A549 (cell line): ENCODE measurements around the gene TIGD2. TPM values are rescaled to one million over a fixed set of nuclear protein-coding genes. Genes with fewer than 3 reads are reported as not detected.
A peak's percentile ranks its signal among the peaks of the same experiment; 100 is the strongest.

ENCODE experiments used
- ATAC-seq, 2 experiments: fragments of 200-7000 bp in 1 of 2; fragments of >200 bp in 1 of 2; cut with Nextera tagmentation in 1 of 2; cut with Tn5 transposase in 1 of 2; 3 replicates each; pipeline versions ENCODE4 v1.8.0 to v1.9.1; 2018 to 2020; ENCODE audit warnings: mild to moderate bottlenecking in 1 of 2, moderate library complexity in 1 of 2
- CTCF ChIA-PET: fragments of 300-600 bp; sonication (Branson Sonifier 250); formaldehyde crosslinking; extraction: SDS; loops from one replicate; lab custom pipeline; 2021; ENCODE audit warnings: antibody characterized with exemption, inconsistent platforms; lab: Yijun Ruan, JAX
- POLR2A ChIA-PET: fragments of 350-600 bp; formaldehyde crosslinking; extraction: SDS; loops from one replicate; lab custom pipeline; 2021; ENCODE audit warnings: antibody characterized with exemption, inconsistent platforms; lab: Yijun Ruan, JAX
- DNase-seq, 2 experiments: peaks; one replicate each; pipeline versions ENCODE4 v3.0.0 to v3.0.0-alpha.2; 2011 to 2016; ENCODE audit warnings: low read depth in 1 of 2, low spot score in 1 of 2
- FAIRE-seq: peaks from 2 replicates; lab custom pipeline; 2011; peaks lifted over from hg19 to GRCh38; lab: Jason Lieb, UNC
- H3K27ac ChIP-seq, 2 experiments: fragments of >200 bp; sonication (Bioruptor Twin); formaldehyde crosslinking; 3 replicates each; pipeline ENCODE4 v1.5.1; 2016 to 2017
- H3K4me1 ChIP-seq: fragments of >200 bp; sonication (Bioruptor Twin); formaldehyde crosslinking; 3 replicates; pipeline ENCODE4 v1.6.1; 2016
- H3K4me2 ChIP-seq: fragments of >200 bp; sonication (Bioruptor Twin); formaldehyde crosslinking; 3 replicates; pipeline ENCODE4 v1.6.1; 2016
- H3K4me3 ChIP-seq: fragments of >200 bp; sonication (Bioruptor Twin); formaldehyde crosslinking; 3 replicates; pipeline ENCODE4 v1.5.1; 2016
- H3K9me3 ChIP-seq: fragments of >200 bp; sonication (Bioruptor Twin); formaldehyde crosslinking; 3 replicates; pipeline ENCODE4 v1.6.1; 2016
- FOXS1 ChIP-seq: fragments of 250-450 bp; sonication (Bioruptor Pico); IDR thresholded peaks from 2 replicates; pipeline ENCODE4 v1.5.0; 2020; ENCODE audit warnings: mild to moderate bottlenecking, moderate library complexity
- GATA3 ChIP-seq: IDR thresholded peaks from 2 replicates; pipeline ENCODE4 v1.6.1; 2012; ENCODE audit warnings: borderline replicate concordance
- HOXA7 ChIP-seq: fragments of 250-450 bp; sonication (Bioruptor Pico); IDR thresholded peaks from 2 replicates; pipeline ENCODE4 v1.5.0; 2020; ENCODE audit warnings: mild to moderate bottlenecking, moderate library complexity
- HOXB13 ChIP-seq: fragments of 250-450 bp; sonication (Bioruptor Pico); IDR thresholded peaks from 2 replicates; pipeline ENCODE4 v1.5.0; 2020; ENCODE audit warnings: low read depth, mild to moderate bottlenecking, moderate library complexity
- JUN ChIP-seq, 2 experiments: fragments of >200 bp; sonication (Bioruptor Twin); formaldehyde crosslinking; IDR thresholded peaks; 2 replicates in 1 of 2; 3 replicates in 1 of 2; pipeline ENCODE4 v1.6.1; 2016 to 2017
- KDM1A ChIP-seq: fragments of 200-600 bp; sonication (generic); IDR thresholded peaks from 2 replicates; pipeline ENCODE4 v1.6.1; 2016; ENCODE audit warnings: low read depth, mild to moderate bottlenecking
- MYC ChIP-seq: IDR thresholded peaks from 2 replicates; pipeline ENCODE4 v1.6.1; 2012; ENCODE audit warnings: mild to moderate bottlenecking, inconsistent platforms, low read length, improper control_type of control experiment, borderline replicate concordance
- NFE2L2 ChIP-seq: fragments of 150-350 bp; conservative IDR thresholded peaks from 2 replicates; pipeline ENCODE4 v1.6.1; 2014; ENCODE audit warnings: low read length
- NPAS2 ChIP-seq: fragments of 250-450 bp; sonication (Bioruptor Pico); IDR thresholded peaks from 2 replicates; pipeline ENCODE4 v1.8.0; 2022; ENCODE audit warnings: mild to moderate bottlenecking, moderate library complexity, borderline replicate concordance
- NR3C1 ChIP-seq: fragments of >200 bp; sonication (Bioruptor Twin); formaldehyde crosslinking; IDR thresholded peaks from 3 replicates; pipeline ENCODE4 v1.6.1; 2017
- PHF8 ChIP-seq: fragments of 200-600 bp; sonication (generic); IDR thresholded peaks from 2 replicates; pipeline ENCODE4 v1.6.1; 2016; ENCODE audit warnings: low read depth, mild to moderate bottlenecking, antibody characterized with exemption, moderate library complexity, borderline replicate concordance
- RAD21 ChIP-seq, 2 experiments: fragments of >200 bp in 1 of 2; sonication (Bioruptor Twin) in 1 of 2; formaldehyde crosslinking in 1 of 2; IDR thresholded peaks in 1 of 2; conservative IDR thresholded peaks in 1 of 2; 2 replicates in 1 of 2; 3 replicates in 1 of 2; pipeline ENCODE4 v1.6.1; 2012 to 2018; ENCODE audit warnings: inconsistent platforms in 1 of 2
- RCOR1 ChIP-seq: fragments of 150-350 bp; IDR thresholded peaks from 2 replicates; pipeline ENCODE4 v1.6.1; 2014; ENCODE audit warnings: antibody characterized with exemption, low read length, low read depth
- SMC3 ChIP-seq: fragments of >200 bp; sonication (Bioruptor Twin); formaldehyde crosslinking; IDR thresholded peaks from 3 replicates; pipeline ENCODE4 v1.6.1; 2018; ENCODE audit warnings: inconsistent platforms
- TFCP2L1 ChIP-seq: fragments of 250-450 bp; sonication (Bioruptor Pico); IDR thresholded peaks from 2 replicates; pipeline ENCODE4 v1.5.0; 2021; ENCODE audit warnings: mild to moderate bottlenecking
- ZC3H11A ChIP-seq: fragments of 450-650 bp; IDR thresholded peaks from 2 replicates; pipeline ENCODE4 v1.6.1; 2014; ENCODE audit warnings: antibody characterized with exemption, mild to moderate bottlenecking
- ZNF302 ChIP-seq: fragments of 250-450 bp; sonication (Bioruptor Pico); IDR thresholded peaks from 2 replicates; pipeline ENCODE4 v1.9.0; 2021; ENCODE audit warnings: inconsistent platforms, mild to moderate bottlenecking, moderate library complexity
- WGBS: methylation state at CpG from one replicate; pipeline ENCODE4 v1.1.6; 2017; ENCODE audit errors: missing lambda C conversion rate; 5-methylcytosine and 5-hydroxymethylcytosine counted together
- polyA plus RNA-seq, 4 experiments: library from polyadenylated mRNA; depleted of rRNA in 3 of 4; stranded (reverse); fragments of >200 nt; fragmentation: RNase III in 1 of 4; extraction: RNeasy Plus Mini Kit Qiagen cat#74134 plus additional on column Dnase treatment in 1 of 4; gene quantifications; 2 replicates in 3 of 4; 3 replicates in 1 of 4; pipeline ENCODE4 v1.2.3, GENCODE V29; 2011 to 2017
- TF ChIP-seq, protein P1 (sequence below): fragments of >200 bp; sonication (Bioruptor Twin); formaldehyde crosslinking; IDR thresholded peaks from 3 replicates; pipeline ENCODE4 v1.6.1; 2016
- TF ChIP-seq, protein P2 (sequence below): IDR thresholded peaks from 2 replicates; pipeline ENCODE4 v1.6.1; 2012; ENCODE audit warnings: low read depth, borderline replicate concordance
- TF ChIP-seq, protein P3 (sequence below): IDR thresholded peaks from 2 replicates; pipeline ENCODE4 v1.6.1; 2012

The TIGD2 gene
- polyA plus RNA-seq, 2 of the 4 experiments (the other 2 are of a cell fraction): 6.6 to 10.7 TPM

DNA sequence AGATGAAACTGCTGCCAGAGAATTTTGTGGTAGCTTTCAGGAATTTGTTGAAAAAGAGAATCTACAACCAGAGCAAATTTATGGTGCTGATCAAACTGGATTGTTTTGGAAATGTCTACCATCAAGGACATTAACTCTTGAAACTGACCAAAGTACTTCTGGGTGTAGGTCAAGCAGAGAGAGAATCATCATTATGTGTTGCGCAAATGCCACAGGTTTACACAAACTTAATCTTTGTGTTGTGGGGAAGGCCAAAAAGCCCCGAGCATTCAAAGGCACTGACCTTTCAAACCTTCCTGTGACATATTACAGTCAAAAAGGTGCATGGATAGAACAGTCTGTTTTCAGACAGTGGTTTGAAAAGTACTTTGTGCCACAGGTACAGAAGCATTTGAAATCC lies 2.1 kb downstream of the TIGD2 start:
- Histone ChIP-seq H3K4me1 (peaks cover 24% of the 10 kb centered on the region), H3K4me3 (no peak overlapping the region), H3K9me3 (peaks cover 6% of the 10 kb centered on the region; the same call in 1 of the 3 replicates), H3K4me2 (no peak overlapping the region; the same call in 2 of the 3 replicates), H3K27ac (no peak overlapping the region)
- TF ChIP-seq HOXA7 (CRISPR knock-in tag) (no peak), RAD21 (conservative IDR thresholded peaks at IDR 0.05 in 1 of 2, IDR thresholded peaks at IDR 0.05 in 1 of 2) (no peak), ZC3H11A (no peak), NR3C1 (no peak), ZNF302 (CRISPR knock-in tag) (no peak), NFE2L2 (no peak), JUN (IDR thresholded peaks at IDR 0.05) (no peak), MYC (no peak), FOXS1 (CRISPR knock-in tag) (no peak)
- TF ChIP-seq, protein P1, sequence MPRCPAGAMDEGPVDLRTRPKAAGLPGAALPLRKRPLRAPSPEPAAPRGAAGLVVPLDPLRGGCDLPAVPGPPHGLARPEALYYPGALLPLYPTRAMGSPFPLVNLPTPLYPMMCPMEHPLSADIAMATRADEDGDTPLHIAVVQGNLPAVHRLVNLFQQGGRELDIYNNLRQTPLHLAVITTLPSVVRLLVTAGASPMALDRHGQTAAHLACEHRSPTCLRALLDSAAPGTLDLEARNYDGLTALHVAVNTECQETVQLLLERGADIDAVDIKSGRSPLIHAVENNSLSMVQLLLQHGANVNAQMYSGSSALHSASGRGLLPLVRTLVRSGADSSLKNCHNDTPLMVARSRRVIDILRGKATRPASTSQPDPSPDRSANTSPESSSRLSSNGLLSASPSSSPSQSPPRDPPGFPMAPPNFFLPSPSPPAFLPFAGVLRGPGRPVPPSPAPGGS: no peak
- no peak for FAIRE-seq
- DNase-seq: no peak
- ATAC-seq: no peak
- ChIA-PET CTCF (interaction anchor here (0.7 kb wide), 1 partner anchor 1040 kb away, joined by 3 read pairs; no protein-coding TSS in a partner anchor), POLR2A (no interaction called here)
- 86% methylated on average over 2 of the region's 2 CpGs for WGBS

DNA sequence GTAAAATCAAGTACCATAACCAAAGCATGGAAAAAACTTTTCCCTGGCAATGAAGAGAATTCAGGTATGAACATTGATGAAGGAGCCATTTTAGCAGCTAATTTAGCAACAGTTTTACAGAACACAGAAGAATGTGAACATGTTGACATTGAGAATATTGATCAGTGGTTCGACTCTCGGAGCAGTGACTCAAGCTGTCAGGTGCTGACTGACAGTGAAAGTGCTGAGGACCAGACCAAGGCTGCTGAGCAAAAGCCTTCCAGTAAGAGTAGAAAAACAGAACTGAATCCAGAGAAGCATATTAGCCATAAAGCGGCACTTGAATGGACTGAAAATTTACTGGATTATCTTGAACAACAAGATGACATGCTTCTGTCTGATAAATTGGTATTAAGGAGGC lies 2.8 kb downstream of the TIGD2 start:
- no peak overlapping the region for H3K4me2 ChIP-seq
- WGBS: 98% methylated on average over 3 of the region's 3 CpGs
- peaks cover 6% of the 10 kb centered on the region; the same call in 1 of the 3 replicates for H3K9me3 ChIP-seq
- H3K4me3 ChIP-seq: no peak overlapping the region
- CTCF ChIA-PET: interaction anchor here (0.9 kb wide), 1 partner anchor 407 kb away, joined by 3 read pairs; no protein-coding TSS in a partner anchor
- peaks cover 29% of the 10 kb centered on the region for H3K4me1 ChIP-seq
- no peak for TF ChIP-seq GATA3
- POLR2A ChIA-PET: interaction anchor here (0.6 kb wide), 1 partner anchor 9 kb away, joined by 7 read pairs; no protein-coding TSS in a partner anchor
- no peak for ATAC-seq
- DNase-seq: no peak
- no peak for FAIRE-seq
- no peak overlapping the region for H3K27ac ChIP-seq

DNA sequence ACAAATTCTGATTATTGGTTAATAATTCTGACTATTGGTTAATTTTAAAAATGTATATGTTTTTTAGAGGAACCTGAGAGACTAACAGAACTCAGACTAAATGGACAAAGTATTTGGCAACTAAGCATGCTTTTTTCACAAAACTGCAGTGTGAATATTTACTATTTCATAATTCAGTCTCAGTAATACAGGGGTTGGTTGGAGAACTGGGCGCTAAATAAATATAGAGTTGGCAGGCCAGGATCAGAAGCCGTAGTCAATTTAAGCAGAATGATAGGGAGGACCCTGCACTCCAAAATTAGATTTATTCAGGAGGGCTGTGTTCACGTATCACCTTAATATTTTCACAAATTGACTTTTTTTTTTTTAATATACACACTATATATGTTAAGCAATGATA lies 5.8 kb downstream of the TIGD2 start:
- FAIRE-seq (no peak), DNase-seq (no peak), ATAC-seq (no peak)
- Histone ChIP-seq H3K4me2 (peak overlapping the region; percentile 32; the same call in 2 of the 3 replicates), H3K27ac (peak overlapping the region in 1 of 2 experiments; percentile 36; a peak in 1 of 6 replicates), H3K9me3 (peaks cover 6% of the 10 kb centered on the region; the same call in 1 of the 3 replicates), H3K4me1 (peaks cover 52% of the 10 kb centered on the region), H3K4me3 (no peak overlapping the region)
- WGBS: 43% methylated on average over 3 of the region's 3 CpGs
- ChIA-PET CTCF (no interaction called here), POLR2A (no interaction called here)
- TF ChIP-seq KDM1A (no peak), TFCP2L1 (CRISPR knock-in tag) (no peak)
- TF ChIP-seq, protein P2, sequence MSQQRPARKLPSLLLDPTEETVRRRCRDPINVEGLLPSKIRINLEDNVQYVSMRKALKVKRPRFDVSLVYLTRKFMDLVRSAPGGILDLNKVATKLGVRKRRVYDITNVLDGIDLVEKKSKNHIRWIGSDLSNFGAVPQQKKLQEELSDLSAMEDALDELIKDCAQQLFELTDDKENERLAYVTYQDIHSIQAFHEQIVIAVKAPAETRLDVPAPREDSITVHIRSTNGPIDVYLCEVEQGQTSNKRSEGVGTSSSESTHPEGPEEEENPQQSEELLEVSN: no peak

DNA sequence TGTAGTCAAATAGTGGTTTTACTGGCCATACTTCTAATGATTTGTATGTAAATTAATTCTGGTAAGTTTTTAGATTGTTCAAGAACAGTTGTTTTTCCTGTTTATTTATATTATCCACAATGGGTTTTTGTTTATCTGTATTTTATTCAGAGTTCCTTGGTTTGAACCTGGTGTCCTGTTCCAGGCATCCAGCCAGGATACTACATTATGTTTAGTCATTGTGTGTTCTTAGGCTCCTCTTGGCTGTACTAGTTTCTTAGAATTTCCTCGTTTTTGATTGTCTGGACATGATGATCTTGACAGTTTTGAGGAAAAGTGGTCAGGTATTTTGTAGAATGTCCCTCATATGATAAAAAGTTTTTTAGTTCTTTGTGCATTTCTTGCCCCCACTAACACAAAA lies 7.8 kb downstream of the TIGD2 start:
- H3K27ac ChIP-seq: peak overlapping the region; percentile 86 to 87
- TF ChIP-seq PHF8: no peak
- TF ChIP-seq NPAS2 (CRISPR knock-in tag): no peak
- no peak for TF ChIP-seq RCOR1
- no peak for TF ChIP-seq HOXB13
- TF ChIP-seq, protein P2: no peak
- TF ChIP-seq, protein P1: no peak
- TF ChIP-seq, protein P3, sequence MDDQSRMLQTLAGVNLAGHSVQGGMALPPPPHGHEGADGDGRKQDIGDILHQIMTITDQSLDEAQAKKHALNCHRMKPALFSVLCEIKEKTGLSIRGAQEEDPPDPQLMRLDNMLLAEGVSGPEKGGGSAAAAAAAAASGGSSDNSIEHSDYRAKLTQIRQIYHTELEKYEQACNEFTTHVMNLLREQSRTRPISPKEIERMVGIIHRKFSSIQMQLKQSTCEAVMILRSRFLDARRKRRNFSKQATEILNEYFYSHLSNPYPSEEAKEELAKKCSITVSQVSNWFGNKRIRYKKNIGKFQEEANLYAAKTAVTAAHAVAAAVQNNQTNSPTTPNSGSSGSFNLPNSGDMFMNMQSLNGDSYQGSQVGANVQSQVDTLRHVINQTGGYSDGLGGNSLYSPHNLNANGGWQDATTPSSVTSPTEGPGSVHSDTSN: no peak
- no peak for TF ChIP-seq KDM1A
- no peak for TF ChIP-seq SMC3
- peaks cover 64% of the 10 kb centered on the region for H3K4me1 ChIP-seq
- 9% methylated on average over 1 of the region's 1 CpG for WGBS
- CTCF ChIA-PET: no interaction called here
- POLR2A ChIA-PET: no interaction called here
- DNase-seq (peak in 1 of 2 experiments; percentile 49), ATAC-seq (no peak), FAIRE-seq (no peak)
- no peak overlapping the region for H3K4me3 ChIP-seq
- no peaks in the 10 kb centered on the region for H3K9me3 ChIP-seq
- peak overlapping the region; percentile 50 for H3K4me2 ChIP-seq
